HepG2 (cell line): ENCODE results near the gene PHLDB1. TPM values are rescaled to one million over a fixed set of nuclear protein-coding genes. Genes with fewer than 3 reads are reported as not detected.
A peak's percentile ranks its signal among the peaks of the same experiment; 100 is the strongest.

Experiments
- CEBPB ChIP-seq: IDR thresholded peaks from 2 replicates; pipeline ENCODE4 v1.6.1; 2011; ENCODE audit warnings: low read depth, low read length, improper control_type of control experiment, borderline replicate concordance
- EHMT2 ChIP-seq: fragments of 200-600 bp; sonication (generic); IDR thresholded peaks from 2 replicates; pipeline ENCODE4 v1.7.0; 2017; ENCODE audit warnings: antibody characterized with exemption, low read depth, low read length, borderline replicate concordance
- KLF13 ChIP-seq: sonication (generic); formaldehyde crosslinking; IDR thresholded peaks from 2 replicates; pipeline ENCODE4 v1.4.0; 2020; ENCODE audit warnings: mild to moderate bottlenecking, missing genetic modification reagents
- MED1 ChIP-seq: sonication (generic); formaldehyde crosslinking; IDR thresholded peaks from 2 replicates; pipeline ENCODE4 v1.4.0; 2020; ENCODE audit warnings: missing genetic modification reagents
- PHB2 ChIP-seq: fragments of 450-650 bp; IDR thresholded peaks from 2 replicates; pipeline ENCODE4 v1.6.1; 2018; ENCODE audit not compliant: partially characterized antibody
- RBM39 ChIP-seq: fragments of 200-400 bp; formaldehyde crosslinking; IDR thresholded peaks from one replicate; pipeline ENCODE4 v1.6.1; 2018; ENCODE audit warnings: antibody characterized with exemption, mild to moderate bottlenecking, low read depth, low read length; ENCODE audit not compliant: poor library complexity, severe bottlenecking
- SAFB2 ChIP-seq: sonication (generic); formaldehyde crosslinking; IDR thresholded peaks from 2 replicates; pipeline ENCODE4 v1.5.1; 2020; ENCODE audit warnings: missing genetic modification reagents, low read depth, mild to moderate bottlenecking, borderline replicate concordance
- SP4 ChIP-seq: sonication (generic); formaldehyde crosslinking; IDR thresholded peaks from 2 replicates; pipeline ENCODE4 v1.8.1; 2023; ENCODE audit warnings: mild to moderate bottlenecking, missing genetic modification reagents
- YY1 ChIP-seq: IDR thresholded peaks from 2 replicates; pipeline ENCODE4 v1.6.1; 2011; ENCODE audit warnings: low read length, low read depth, moderate library complexity, mild to moderate bottlenecking; ENCODE audit not compliant: insufficient read depth, insufficient replicate concordance
- ZFAT ChIP-seq: sonication (generic); formaldehyde crosslinking; conservative IDR thresholded peaks from 2 replicates; pipeline ENCODE4 v1.8.1; 2023; ENCODE audit warnings: missing genetic modification reagents, inconsistent platforms
- ZFX ChIP-seq: sonication (generic); formaldehyde crosslinking; IDR thresholded peaks from 2 replicates; pipeline ENCODE4 v1.4.0; 2020; ENCODE audit warnings: mild to moderate bottlenecking, low read depth, missing genetic modification reagents, moderate library complexity
- ZKSCAN8 ChIP-seq: IDR thresholded peaks from 2 replicates; pipeline ENCODE4 v1.6.1; 2016; ENCODE audit warnings: borderline replicate concordance, missing genetic modification reagents, missing compliant biosample characterization
- ZNF264 ChIP-seq: sonication (generic); formaldehyde crosslinking; IDR thresholded peaks from 2 replicates; pipeline ENCODE4 v1.4.0; 2020; ENCODE audit warnings: missing genetic modification reagents
- ZNF34 ChIP-seq: sonication (generic); formaldehyde crosslinking; IDR thresholded peaks from 2 replicates; pipeline ENCODE4 v1.4.0; 2020; ENCODE audit warnings: mild to moderate bottlenecking, missing genetic modification reagents, borderline replicate concordance
- polyA plus RNA-seq, 8 experiments: library from polyadenylated mRNA; depleted of rRNA in 3 of 8; stranded (reverse) in 7 of 8; unstranded in 1 of 8; fragments of >200 nt; fragmentation: Illumina TruSeq in 4 of 8; extraction: Trizol in 4 of 8; gene quantifications; 2 replicates each; pipeline versions ENCODE4 v1.2.1 to v1.2.3, GENCODE V29; 2011 to 2016; ENCODE audit warnings: low read depth in 4 of 8, missing spikeins in 1 of 8, mixed read lengths in 1 of 8; ENCODE audit not compliant: insufficient read depth in 1 of 8
- total RNA-seq, 5 experiments: library from RNA; depleted of rRNA; stranded (reverse); fragments of >200 nt; fragmentation: Illumina TruSeq; extraction: Trizol; gene quantifications; 2 replicates each; pipeline ENCODE4 v1.2.3, GENCODE V29; 2016; ENCODE audit warnings: low read depth in 1 of 5
- TF ChIP-seq, protein P1 (sequence below), 2 experiments: IDR thresholded peaks; 2 replicates each; pipeline ENCODE4 v1.6.1; 2011 to 2012; ENCODE audit warnings: low read length in 2 of 2, borderline replicate concordance in 1 of 2, low read depth in 1 of 2, mild to moderate bottlenecking in 1 of 2, moderate library complexity in 1 of 2
- TF ChIP-seq, protein P2 (sequence below): sonication (generic); formaldehyde crosslinking; IDR thresholded peaks from 2 replicates; pipeline ENCODE4 v1.5.1; 2020; ENCODE audit warnings: mild to moderate bottlenecking, missing genetic modification reagents, moderate library complexity
- TF ChIP-seq, protein P3 (sequence below): sonication (generic); formaldehyde crosslinking; IDR thresholded peaks from 2 replicates; pipeline ENCODE4 v1.4.0; 2020; ENCODE audit warnings: missing genetic modification reagents
- TF ChIP-seq, protein P4 (sequence below): IDR thresholded peaks from 2 replicates; pipeline ENCODE4 v1.6.1; 2016; ENCODE audit warnings: control low read depth
- TF ChIP-seq, protein P5 (sequence below): sonication (generic); formaldehyde crosslinking; IDR thresholded peaks from 2 replicates; pipeline ENCODE4 v1.5.1; 2020; ENCODE audit warnings: mild to moderate bottlenecking, missing genetic modification reagents, borderline replicate concordance

Gene PHLDB1
- total and polyA plus RNA-seq, 2 of the 13 experiments (the other 11 are each of a cell fraction or from before 2014, with no cell fraction given), result 13.8 to 14.2 TPM

DNA sequence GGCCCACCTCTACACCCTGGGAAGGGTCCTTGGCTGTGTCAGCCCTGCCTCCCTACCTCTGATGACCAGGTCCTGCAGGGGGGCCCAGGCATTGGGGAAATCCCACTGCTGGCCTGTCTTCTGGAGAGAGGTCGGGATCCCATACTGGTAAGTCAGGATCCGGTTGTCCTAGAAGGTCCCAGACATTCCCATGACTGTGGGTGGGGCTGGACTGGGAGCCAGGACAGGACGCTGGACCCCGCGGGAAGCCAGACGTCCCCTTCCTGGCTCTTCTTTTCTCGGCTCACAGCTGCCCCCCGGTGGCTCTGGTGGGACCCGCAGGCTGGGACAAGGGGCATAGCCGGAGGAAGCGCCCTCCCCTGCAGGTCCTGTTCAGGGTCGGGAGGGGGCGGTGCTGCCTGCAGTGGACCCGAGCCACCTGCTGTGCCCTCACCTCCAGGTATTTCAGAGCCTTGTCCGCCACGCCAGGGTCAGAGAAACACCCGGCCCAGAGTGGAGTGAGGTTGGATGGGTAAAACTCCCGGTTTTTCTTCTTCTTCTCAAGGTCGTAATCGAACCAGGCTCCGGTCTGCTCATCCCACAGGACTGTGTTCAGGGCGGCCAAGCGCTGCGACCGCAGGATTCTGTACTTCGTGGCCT lies 52.0 kb downstream of the PHLDB1 start (continued):
- TF ChIP-seq ZNF264 (CRISPR knock-in tag) (no peak), SP4 (peak; percentile 73), ZNF34 (CRISPR knock-in tag) (no peak), CEBPB (no peak), ZKSCAN8 (no peak), EHMT2 (no peak), ZFAT (CRISPR knock-in tag) (no peak), PHB2 (no peak), RBM39 (peak; percentile 46), YY1 (peak; percentile 40), MED1 (peak; percentile 41; the same call in 1 of the 2 replicates), ZFX (CRISPR knock-in tag) (no peak), SAFB2 (CRISPR knock-in tag) (no peak), KLF13 (CRISPR knock-in tag) (0 out of 2 replicates have a peak, but pooled peaks have one; percentile 23)
- TF ChIP-seq, protein P1, sequence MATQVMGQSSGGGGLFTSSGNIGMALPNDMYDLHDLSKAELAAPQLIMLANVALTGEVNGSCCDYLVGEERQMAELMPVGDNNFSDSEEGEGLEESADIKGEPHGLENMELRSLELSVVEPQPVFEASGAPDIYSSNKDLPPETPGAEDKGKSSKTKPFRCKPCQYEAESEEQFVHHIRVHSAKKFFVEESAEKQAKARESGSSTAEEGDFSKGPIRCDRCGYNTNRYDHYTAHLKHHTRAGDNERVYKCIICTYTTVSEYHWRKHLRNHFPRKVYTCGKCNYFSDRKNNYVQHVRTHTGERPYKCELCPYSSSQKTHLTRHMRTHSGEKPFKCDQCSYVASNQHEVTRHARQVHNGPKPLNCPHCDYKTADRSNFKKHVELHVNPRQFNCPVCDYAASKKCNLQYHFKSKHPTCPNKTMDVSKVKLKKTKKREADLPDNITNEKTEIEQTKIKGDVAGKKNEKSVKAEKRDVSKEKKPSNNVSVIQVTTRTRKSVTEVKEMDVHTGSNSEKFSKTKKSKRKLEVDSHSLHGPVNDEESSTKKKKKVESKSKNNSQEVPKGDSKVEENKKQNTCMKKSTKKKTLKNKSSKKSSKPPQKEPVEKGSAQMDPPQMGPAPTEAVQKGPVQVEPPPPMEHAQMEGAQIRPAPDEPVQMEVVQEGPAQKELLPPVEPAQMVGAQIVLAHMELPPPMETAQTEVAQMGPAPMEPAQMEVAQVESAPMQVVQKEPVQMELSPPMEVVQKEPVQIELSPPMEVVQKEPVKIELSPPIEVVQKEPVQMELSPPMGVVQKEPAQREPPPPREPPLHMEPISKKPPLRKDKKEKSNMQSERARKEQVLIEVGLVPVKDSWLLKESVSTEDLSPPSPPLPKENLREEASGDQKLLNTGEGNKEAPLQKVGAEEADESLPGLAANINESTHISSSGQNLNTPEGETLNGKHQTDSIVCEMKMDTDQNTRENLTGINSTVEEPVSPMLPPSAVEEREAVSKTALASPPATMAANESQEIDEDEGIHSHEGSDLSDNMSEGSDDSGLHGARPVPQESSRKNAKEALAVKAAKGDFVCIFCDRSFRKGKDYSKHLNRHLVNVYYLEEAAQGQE (IDR thresholded peaks at IDR 0.05; ENCODE audit: borderline replicate concordance in 1 of 2, low read depth in 1 of 2, low read length in 2 of 2), result no peak
- TF ChIP-seq, protein P2, sequence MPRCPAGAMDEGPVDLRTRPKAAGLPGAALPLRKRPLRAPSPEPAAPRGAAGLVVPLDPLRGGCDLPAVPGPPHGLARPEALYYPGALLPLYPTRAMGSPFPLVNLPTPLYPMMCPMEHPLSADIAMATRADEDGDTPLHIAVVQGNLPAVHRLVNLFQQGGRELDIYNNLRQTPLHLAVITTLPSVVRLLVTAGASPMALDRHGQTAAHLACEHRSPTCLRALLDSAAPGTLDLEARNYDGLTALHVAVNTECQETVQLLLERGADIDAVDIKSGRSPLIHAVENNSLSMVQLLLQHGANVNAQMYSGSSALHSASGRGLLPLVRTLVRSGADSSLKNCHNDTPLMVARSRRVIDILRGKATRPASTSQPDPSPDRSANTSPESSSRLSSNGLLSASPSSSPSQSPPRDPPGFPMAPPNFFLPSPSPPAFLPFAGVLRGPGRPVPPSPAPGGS, result no peak
- TF ChIP-seq, protein P3, sequence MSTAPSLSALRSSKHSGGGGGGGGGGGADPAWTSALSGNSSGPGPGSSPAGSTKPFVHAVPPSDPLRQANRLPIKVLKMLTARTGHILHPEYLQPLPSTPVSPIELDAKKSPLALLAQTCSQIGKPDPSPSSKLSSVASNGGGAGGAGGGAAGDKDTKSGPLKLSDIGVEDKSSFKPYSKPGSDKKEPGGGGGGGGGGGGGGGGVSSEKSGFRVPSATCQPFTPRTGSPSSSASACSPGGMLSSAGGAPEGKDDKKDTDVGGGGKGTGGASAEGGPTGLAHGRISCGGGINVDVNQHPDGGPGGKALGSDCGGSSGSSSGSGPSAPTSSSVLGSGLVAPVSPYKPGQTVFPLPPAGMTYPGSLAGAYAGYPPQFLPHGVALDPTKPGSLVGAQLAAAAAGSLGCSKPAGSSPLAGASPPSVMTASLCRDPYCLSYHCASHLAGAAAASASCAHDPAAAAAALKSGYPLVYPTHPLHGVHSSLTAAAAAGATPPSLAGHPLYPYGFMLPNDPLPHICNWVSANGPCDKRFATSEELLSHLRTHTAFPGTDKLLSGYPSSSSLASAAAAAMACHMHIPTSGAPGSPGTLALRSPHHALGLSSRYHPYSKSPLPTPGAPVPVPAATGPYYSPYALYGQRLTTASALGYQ (CRISPR knock-in tag), result no peak
- TF ChIP-seq, protein P4, sequence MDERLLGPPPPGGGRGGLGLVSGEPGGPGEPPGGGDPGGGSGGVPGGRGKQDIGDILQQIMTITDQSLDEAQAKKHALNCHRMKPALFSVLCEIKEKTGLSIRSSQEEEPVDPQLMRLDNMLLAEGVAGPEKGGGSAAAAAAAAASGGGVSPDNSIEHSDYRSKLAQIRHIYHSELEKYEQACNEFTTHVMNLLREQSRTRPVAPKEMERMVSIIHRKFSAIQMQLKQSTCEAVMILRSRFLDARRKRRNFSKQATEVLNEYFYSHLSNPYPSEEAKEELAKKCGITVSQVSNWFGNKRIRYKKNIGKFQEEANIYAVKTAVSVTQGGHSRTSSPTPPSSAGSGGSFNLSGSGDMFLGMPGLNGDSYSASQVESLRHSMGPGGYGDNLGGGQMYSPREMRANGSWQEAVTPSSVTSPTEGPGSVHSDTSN, result no peak
- TF ChIP-seq, protein P5, sequence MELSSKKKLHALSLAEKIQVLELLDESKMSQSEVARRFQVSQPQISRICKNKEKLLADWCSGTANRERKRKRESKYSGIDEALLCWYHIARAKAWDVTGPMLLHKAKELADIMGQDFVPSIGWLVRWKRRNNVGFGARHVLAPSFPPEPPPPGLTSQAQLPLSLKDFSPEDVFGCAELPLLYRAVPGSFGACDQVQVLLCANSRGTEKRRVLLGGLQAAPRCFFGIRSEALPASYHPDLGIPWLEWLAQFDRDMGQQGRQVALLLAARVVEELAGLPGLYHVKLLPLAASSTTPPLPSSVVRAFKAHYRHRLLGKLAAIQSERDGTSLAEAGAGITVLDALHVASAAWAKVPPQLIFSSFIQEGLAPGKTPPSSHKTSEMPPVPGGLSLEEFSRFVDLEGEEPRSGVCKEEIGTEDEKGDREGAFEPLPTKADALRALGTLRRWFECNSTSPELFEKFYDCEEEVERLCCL (CRISPR knock-in tag), result no peak
